GM21619 (cell line): ENCODE results near the gene ITIH4.

Source experiments
- ATAC-seq: cut with Tn5 transposase; IDR thresholded peaks from one replicate; pipeline ENCODE4 v1.9.1; 2021; ENCODE audit not compliant: unreplicated experiment

ITIH4 gene

DNA sequence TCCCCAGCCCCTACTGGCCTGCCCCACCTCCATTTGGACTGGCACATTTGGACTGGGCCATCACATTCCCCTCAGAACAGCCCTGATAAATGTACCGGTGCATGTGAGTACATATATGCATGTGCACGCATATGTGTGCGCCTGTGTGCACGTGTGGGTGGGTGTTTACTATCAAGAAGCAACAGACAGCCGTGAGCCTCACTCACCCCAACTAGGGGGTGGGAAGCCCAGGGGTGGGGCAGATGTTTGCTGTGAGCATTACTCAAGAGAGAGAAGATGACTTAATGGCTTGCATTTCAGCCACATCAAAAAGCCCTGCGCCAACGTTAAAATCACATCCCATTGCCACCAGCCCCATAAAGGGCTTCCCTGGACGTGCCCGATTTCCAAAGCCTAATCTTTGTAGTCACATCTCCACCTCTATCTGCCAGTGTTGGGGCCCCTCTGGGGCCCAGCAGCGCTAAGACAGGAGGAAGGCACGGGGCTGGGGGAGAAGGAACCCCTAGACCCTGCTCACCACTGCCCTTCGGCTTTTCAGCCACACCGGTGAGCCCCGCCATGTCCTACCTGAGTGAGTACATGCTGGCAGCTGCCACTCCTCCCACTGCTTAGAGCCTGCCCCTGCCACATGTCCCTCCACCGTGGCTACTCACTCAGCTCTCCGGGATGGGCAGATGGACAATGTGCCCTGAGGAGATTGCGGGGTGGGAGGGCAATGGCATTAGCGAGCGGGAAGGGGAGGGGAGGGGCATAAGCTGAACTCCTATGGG, 25.0 kb downstream of the ITIH4 start:
- ATAC-seq, result no peak

GRCh38 chr3:52801839-52802238, 28.6 kb downstream of the ITIH4 start:
- ATAC-seq, result no peak

GRCh38 chr3:52800079-52800478, 30.4 kb downstream of the ITIH4 start:
- ATAC-seq, result no peak

DNA sequence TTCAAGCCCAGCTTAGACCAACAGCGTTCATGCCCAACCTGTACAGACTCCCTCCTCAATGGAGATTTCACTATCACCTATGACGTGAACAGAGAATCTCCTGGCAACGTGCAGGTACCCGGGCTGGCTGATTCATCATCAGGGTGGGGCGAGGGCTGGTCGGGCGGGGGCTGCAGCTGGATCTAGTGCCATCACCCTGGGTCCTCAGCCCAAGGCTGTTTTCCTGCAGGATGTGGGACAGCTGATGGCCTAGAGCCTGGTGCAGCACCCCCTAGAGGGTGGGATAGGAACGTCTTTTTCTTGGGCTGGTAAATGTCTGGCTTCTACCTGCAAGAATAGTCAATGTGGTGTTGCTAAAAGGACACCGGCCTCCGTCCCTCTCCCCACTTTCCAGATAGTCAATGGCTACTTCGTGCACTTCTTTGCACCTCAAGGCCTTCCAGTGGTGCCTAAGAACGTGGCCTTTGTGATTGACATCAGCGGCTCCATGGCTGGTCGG, 31.4 kb downstream of the ITIH4 start:
- no peak for ATAC-seq

DNA sequence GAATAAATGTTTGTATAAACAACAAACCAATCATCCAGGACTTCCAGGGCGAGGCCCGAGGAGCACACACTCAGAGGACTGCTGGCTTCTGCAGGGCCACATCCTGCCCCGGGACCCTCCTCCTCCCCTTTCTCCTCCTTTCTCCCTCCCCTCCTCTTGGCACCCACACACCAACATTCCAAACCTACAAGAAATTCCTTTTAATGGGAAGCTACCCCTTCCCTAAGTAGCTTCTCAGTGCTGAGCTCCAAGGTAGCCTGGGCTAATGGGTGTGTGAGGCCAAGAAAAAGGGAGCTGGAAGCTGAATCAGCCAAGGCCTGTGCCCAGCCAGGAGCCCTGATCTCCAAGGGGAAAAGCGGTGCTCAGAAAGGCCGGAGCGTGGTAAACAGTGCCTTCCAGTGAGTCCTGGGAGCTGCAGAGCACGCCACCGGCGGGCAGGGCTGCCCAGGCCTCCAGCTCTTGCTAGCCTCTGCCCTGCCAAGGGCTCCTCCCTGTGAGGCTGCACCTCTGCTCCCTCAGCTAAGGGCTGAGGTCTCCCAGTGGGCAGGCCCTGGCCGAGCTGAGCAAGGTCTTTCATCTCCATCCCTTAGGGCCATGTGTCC, 32.0 kb downstream of the ITIH4 start:
- ATAC-seq, result no peak

- no peak for ATAC-seq
Measured at GRCh38 chr3:52796411-52796810, 34.1 kb downstream of the ITIH4 start.

GRCh38 chr3:52795298-52795900, 35.1 kb downstream of the ITIH4 start:
- no peak for ATAC-seq

GRCh38 chr3:52794612-52795099, 35.8 kb downstream of the ITIH4 start, which contains the start of gene ITIH3:
Gene ITIH3, plus strand, starts transcription at chr3:52794796. Its CDS starts 8 bp downstream, at chr3:52794804.
- no peak for ATAC-seq

- ATAC-seq, result no peak
Measured at GRCh38 chr3:52793702-52794611, 36.5 kb downstream of the ITIH4 start.

GRCh38 chr3:52792961-52793695, 37.3 kb downstream of the ITIH4 start:
- no peak for ATAC-seq

DNA sequence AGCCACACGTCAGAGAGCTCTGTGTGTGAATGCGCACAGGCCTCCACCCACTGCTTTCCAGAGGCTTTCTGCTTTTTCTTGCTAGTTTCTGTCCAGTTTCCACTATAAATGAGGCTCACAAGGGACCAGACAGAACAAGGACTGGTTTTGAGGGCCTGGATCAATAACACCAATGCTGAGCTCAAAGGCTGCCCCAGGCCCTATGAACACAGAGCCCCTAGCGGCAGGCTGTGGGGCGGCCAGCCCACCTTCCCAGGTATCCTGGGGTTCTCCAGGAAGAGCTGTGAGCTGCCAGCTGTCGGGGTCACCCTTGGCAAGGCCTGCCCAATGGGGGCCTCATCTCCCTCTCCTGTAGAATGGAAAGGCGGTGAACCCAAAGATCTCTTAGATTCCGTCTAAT, 38.1 kb downstream of the ITIH4 start:
- ATAC-seq, result no peak

GRCh38 chr3:52791928-52792327, 38.5 kb downstream of the ITIH4 start:
- no peak for ATAC-seq

GRCh38 chr3:52791366-52791765, 39.1 kb downstream of the ITIH4 start:
- ATAC-seq, result no peak

GRCh38 chr3:52790741-52791140, 39.7 kb downstream of the ITIH4 start:
- no peak for ATAC-seq

GRCh38 chr3:52790337-52790736, 40.1 kb downstream of the ITIH4 start:
- no peak for ATAC-seq

- no peak for ATAC-seq
Measured at GRCh38 chr3:52789746-52790040, 40.8 kb downstream of the ITIH4 start.

DNA sequence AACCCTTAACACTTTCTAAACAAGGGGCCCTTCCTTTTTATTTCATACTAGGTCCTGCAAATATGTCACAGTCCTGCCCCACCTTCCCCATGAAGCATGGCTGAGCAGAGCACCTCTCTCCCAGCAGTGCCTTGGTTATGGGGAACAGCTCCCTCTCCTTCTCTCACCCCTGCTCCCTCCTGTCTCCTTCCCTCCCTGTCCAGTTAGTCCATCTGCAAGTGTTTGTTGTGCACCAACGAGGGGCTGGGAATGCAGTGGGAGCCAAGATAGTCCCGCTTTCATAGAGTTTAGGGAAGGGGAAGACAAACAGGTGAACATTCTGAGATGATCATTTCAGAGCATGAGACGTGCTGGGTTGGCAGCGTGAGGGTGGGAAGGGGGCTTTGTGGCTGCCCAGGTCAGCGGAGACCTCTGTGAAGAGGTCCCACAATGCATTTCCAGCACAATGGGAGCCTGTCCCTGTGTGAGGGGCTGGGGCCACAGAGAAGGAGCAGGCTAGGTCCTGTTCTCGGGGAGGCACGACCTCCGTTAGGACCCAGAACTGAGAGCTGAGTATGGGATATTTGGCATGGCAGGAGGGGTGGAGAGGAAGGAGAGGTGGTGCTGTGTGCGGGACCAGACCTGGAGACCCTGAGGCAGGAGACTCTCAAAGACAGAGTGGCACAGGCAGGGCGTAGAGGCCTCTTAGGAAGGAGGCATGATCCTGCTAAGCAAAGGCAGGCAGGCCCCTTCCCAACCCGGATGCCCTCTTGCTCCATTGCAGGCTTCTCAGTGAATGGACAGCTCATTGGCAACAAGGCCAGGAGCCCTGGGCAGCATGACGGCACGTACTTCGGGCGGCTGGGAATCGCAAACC, 41.4 kb downstream of the ITIH4 start:
- no peak for ATAC-seq

DNA sequence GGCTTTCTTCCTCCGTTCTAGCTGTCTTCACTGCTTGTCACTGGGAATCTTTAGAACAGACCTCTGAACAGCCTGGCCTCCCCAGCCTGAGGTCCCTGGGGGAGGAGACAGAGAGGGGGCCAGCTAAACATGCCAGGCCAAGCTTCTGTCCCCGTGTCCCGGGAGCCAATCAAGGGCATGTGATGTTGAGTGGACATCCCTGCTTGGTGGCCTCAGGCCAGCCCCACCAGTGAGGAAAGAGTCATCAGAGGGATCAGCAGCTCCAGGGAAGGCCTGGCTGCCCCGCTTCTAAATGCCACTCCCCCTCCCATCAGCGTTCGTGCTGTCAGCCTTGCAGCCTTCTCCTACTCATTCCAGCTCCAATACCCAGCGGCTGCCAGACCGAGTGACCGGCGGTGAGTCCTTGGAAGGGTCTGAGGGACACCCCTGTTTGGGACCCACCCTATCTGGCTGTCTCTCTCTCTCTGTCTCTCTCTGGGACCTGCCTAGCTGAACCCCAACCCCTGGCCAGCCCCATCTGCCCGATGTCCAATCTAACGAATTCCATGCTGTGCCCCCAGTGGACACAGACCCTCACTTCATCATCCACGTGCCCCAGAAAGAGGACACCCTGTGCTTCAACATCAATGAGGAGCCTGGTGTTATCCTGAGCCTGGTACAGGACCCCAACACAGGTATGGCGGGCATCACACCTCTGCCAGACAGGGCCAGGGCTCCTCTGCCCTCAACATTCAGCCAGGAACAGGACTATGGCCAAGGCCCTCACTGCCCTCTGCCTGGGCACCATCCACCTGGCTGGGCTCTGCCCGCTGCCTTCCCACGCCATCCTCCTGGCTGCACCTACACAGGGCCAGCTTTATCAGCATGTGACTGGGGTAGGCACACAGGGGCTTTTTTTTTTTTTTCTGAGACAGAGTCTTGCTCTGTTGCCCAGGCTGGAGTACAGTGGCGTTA, 42.5 kb downstream of the ITIH4 start:
- ATAC-seq, result no peak
